ENCODE data around the gene ZFP90. TPM values are rescaled to one million over a fixed set of nuclear protein-coding genes. Genes with fewer than 3 reads are reported as not detected.

The ZFP90 gene
- total RNA-seq, 1 experiment from 2014 or later, result 2.8 TPM

DNA sequence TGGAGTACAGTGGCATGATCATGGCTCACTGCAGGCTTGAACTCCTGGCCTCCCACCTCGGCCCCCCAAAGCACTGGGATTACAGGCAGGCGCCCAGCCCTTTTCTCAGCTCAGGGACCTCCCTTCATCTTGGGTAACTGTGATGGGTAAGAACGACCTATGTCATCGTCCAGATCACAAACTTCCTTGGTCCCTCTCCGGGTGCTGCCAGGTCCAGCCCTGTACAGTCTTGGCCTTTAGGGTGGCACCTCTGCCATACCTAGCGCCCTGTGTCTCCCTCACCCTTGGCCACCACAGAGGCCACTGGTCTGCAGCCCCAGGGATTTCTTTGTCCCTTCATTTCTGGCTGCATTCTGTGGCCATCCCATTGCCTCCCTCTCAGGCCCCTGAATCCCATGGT lies 29.7 kb upstream of the ZFP90 start:
- DNase-seq, result no peak
- no peaks in the 10 kb centered on the region for H3K9me3 ChIP-seq
- H3K4me3 ChIP-seq, result no peak overlapping the region
- H3K36me3 ChIP-seq, result no peaks in the 10 kb centered on the region
- H3K27me3 ChIP-seq, result 0 out of 2 replicates have a peak, but pooled peaks cover 2% of the 10 kb centered on the region

DNA sequence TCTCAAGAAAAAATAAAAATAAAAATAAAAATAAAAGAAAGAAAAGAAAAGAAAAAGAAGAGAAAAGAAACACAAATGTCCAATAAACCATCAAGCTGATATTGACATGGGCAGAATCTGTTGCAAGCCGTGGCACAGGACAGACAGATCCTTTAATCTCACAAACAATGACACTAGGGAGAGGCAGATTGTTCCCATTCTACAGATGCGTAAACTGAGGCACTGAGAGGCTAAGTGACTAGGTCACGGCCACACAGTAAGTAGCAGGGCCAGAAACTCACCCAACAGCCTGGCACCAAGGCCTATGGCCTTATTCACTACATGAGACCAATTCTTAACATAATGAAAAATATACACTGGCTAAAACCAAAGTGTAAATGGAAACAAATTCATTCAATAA lies 28.3 kb upstream of the ZFP90 start:
- 0 out of 2 replicates have a peak, but pooled peaks cover 2% of the 10 kb centered on the region for H3K27me3 ChIP-seq
- no peaks in the 10 kb centered on the region for H3K9me3 ChIP-seq
- no peak for DNase-seq
- H3K4me3 ChIP-seq, result no peak overlapping the region
- no peaks in the 10 kb centered on the region for H3K36me3 ChIP-seq

DNA sequence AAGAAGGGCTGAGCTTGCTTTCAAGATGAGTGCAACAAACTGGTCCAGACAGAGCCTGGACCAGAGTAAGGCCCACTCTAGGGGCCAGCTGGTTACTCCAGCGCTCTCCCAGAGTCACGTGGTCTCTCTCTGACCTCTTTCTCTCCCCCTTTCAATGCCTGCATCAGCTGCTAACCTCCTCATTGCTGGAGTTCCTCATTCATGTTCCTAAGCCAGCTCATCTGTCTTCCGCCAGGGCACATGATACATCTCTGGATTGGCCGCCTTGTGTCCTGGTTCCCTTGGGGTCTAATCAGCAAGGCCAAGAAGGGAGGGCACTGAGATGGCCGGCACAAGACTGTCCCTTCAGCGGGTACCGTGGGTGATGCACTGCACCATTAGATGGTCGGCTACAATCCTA lies 26.9 kb upstream of the ZFP90 start:
- Histone ChIP-seq H3K4me3 (no peak overlapping the region), H3K36me3 (no peaks in the 10 kb centered on the region), H3K9me3 (no peaks in the 10 kb centered on the region), H3K27me3 (0 out of 2 replicates have a peak, but pooled peaks cover 2% of the 10 kb centered on the region)
- no peak for DNase-seq

DNA sequence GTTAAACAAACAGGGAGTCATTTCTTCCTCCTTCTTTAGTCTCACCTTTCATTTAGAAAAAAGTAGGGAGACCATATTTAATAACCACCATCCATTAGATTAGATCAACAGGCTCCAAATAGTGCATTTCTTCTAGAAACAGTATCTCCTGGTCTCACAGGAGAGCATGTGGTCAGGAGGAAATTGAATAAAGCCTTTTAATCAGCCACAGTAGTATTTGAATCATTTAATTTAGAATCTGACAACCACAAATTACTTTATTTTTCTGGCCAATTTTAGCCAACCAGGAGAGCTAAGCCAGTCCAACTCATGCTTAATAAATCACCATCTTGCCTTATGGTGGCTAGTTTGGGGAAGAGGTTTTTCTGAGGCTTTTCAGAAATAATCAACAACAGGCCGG lies 26.3 kb upstream of the ZFP90 start:
- no peak overlapping the region for H3K4me3 ChIP-seq
- no peaks in the 10 kb centered on the region for H3K36me3 ChIP-seq
- DNase-seq, result no peak
- H3K27me3 ChIP-seq, result 0 out of 2 replicates have a peak, but pooled peaks cover 2% of the 10 kb centered on the region
- H3K9me3 ChIP-seq, result no peaks in the 10 kb centered on the region

DNA sequence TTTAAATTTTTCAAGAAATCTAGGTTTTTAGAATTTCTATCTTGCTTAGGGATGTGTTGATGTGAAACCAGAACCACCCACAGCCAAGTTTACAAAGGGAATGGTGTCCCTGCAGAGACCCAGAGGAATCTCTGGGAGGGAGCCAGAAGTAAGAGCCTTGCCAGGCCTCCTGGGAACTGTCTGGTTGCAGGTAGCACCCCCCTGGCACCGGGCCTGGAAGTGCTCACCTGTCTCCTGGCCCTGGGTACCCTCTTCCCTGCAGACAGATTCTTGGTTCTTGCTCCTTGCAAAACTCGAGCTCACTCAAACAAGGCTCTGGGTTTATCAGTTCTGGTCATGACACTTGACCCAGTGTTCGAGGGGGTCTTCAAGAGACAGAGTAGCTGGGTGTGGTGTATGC lies 24.6 kb upstream of the ZFP90 start:
- DNase-seq, result no peak
- H3K9me3 ChIP-seq, result no peaks in the 10 kb centered on the region
- H3K36me3 ChIP-seq, result no peaks in the 10 kb centered on the region
- no peaks in the 10 kb centered on the region for H3K27me3 ChIP-seq
- no peak overlapping the region for H3K4me3 ChIP-seq

DNA sequence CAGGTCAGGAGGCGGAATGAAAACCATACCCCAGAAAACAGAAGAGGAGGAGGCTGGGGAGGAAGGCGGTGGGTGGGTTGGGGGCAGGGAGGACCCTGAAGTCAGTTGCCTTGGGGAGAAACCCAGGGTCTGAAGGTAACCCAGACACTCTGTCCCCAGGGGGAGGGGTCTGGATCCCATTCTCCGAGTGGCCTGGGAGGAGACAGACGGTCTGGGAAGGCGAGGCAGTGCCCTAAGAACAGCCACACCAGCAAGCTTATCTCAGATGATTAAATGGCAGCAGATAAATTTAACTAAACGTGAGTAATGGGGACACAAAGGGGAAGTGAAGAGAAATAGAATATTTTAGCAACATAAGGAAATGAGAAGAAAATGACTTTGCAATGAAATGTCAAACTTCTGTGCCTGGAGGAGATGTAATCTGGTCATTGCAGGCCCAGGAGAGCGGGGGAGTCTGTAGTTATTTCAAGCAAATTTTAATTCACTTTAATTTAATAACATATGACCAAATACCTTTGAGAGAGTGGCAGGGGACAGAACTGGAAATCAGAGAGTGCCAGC lies 21.4 kb upstream of the ZFP90 start:
- H3K36me3 ChIP-seq, result no peaks in the 10 kb centered on the region

GRCh38 chr16:68519225-68519745 lies 19.8 kb upstream of the ZFP90 start:
- Histone ChIP-seq H3K27me3 (no peaks in the 10 kb centered on the region), H3K4me3 (no peak overlapping the region)
- DNase-seq, result no peak

More for the DNA sequence above, 21.4 kb upstream of the ZFP90 start:
- Histone ChIP-seq H3K27me3 (no peaks in the 10 kb centered on the region), H3K4me3 (no peak overlapping the region), H3K9me3 (no peaks in the 10 kb centered on the region)
- no peak for DNase-seq

DNA sequence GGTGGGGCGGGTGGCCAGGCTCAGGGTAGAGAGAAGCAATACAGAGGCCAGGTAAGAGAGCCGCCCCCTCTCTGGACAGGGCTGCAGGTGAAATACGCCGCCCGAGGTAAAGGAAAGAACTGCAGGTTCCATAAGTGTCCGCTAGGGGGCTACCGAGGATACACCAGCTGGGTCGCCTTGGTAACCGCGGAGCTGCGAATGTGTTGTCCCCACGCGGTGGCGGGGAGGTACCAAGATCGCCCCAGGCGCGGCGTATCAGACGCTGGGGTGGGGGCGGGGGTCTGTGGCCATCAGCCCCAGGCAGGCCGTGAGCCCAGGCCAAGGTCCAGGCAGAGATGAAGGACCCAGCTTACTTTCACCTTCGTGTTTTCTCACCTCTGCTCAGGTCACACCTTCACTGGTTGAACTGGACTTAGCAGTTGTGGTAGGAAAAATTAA lies 18.4 kb upstream of the ZFP90 start:
- Histone ChIP-seq H3K27me3 (no peaks in the 10 kb centered on the region), H3K9me3 (no peaks in the 10 kb centered on the region), H3K36me3 (no peaks in the 10 kb centered on the region), H3K4me3 (peak overlapping the region; percentile 24; the same call in 1 of the 2 replicates)
- DNase-seq, result peak; percentile 57

More at GRCh38 chr16:68519225-68519745, 19.8 kb upstream of the ZFP90 start:
- Histone ChIP-seq H3K36me3 (no peaks in the 10 kb centered on the region), H3K9me3 (no peaks in the 10 kb centered on the region)

GRCh38 chr16:68524069-68524820 lies 14.8 kb upstream of the ZFP90 start:
- Histone ChIP-seq H3K9me3 (no peaks in the 10 kb centered on the region), H3K27me3 (no peaks in the 10 kb centered on the region), H3K36me3 (no peaks in the 10 kb centered on the region), H3K4me3 (no peak overlapping the region)
- DNase-seq, result no peak

GRCh38 chr16:68526143-68526781 lies 12.8 kb upstream of the ZFP90 start:
- no peak for DNase-seq
- Histone ChIP-seq H3K9me3 (no peaks in the 10 kb centered on the region), H3K4me3 (no peak overlapping the region), H3K36me3 (no peaks in the 10 kb centered on the region), H3K27me3 (no peaks in the 10 kb centered on the region)

DNA sequence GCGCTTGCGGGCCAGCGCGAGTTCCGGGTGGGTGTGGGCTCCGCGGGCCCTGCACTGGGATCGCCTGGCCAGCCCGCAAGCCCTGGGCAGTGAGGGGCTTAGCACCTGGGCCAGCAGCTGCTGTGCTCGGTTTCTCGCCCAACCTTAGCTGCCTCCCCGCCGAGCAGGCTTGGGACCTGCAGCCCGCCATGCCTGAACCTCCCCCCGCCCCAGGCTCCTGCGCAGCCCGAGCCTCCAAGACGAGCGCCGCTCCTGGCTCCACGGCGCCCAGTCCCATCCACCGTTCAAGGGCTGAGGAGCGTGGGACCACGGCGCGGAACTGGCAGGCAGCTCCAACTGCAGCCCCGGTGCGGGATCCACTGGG lies 12.3 kb upstream of the ZFP90 start:
- Histone ChIP-seq H3K36me3 (no peaks in the 10 kb centered on the region), H3K4me3 (no peak overlapping the region)

DNA sequence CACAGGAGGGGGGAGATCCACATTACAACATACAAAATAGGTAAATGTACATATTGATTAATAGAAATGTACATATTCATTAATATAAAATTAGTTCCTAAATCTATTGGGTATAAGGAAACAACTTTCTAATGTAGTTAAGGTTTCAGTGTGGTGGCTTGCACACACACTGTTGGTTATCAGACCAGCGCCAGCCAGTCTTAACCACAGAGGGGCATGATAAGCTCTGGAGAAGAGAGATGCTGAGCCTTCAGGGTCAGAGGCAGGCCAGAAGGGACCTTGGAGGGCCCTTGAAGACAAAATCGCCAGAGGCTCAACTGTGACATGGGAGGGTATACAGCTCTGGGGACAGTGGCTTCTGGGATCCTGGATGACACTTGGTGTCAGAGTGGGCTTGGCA lies 10.9 kb upstream of the ZFP90 start:
- Histone ChIP-seq H3K9me3 (no peaks in the 10 kb centered on the region), H3K27me3 (no peaks in the 10 kb centered on the region), H3K36me3 (no peaks in the 10 kb centered on the region), H3K4me3 (no peak overlapping the region)
- no peak for DNase-seq

More for the DNA sequence above, 12.3 kb upstream of the ZFP90 start:
- Histone ChIP-seq H3K9me3 (no peaks in the 10 kb centered on the region), H3K27me3 (no peaks in the 10 kb centered on the region)
- DNase-seq, result no peak

- Histone ChIP-seq H3K36me3 (no peaks in the 10 kb centered on the region), H3K9me3 (no peaks in the 10 kb centered on the region), H3K4me3 (no peak overlapping the region), H3K27me3 (no peaks in the 10 kb centered on the region)
- DNase-seq, result peak; percentile 53
Measured at GRCh38 chr16:68528686-68529379, 10.3 kb upstream of the ZFP90 start.

GRCh38 chr16:68529608-68529930 lies 9.5 kb upstream of the ZFP90 start:
- Histone ChIP-seq H3K9me3 (no peaks in the 10 kb centered on the region), H3K36me3 (no peaks in the 10 kb centered on the region), H3K27me3 (no peaks in the 10 kb centered on the region), H3K4me3 (peak overlapping the region; percentile 51)
- DNase-seq, result no peak

DNA sequence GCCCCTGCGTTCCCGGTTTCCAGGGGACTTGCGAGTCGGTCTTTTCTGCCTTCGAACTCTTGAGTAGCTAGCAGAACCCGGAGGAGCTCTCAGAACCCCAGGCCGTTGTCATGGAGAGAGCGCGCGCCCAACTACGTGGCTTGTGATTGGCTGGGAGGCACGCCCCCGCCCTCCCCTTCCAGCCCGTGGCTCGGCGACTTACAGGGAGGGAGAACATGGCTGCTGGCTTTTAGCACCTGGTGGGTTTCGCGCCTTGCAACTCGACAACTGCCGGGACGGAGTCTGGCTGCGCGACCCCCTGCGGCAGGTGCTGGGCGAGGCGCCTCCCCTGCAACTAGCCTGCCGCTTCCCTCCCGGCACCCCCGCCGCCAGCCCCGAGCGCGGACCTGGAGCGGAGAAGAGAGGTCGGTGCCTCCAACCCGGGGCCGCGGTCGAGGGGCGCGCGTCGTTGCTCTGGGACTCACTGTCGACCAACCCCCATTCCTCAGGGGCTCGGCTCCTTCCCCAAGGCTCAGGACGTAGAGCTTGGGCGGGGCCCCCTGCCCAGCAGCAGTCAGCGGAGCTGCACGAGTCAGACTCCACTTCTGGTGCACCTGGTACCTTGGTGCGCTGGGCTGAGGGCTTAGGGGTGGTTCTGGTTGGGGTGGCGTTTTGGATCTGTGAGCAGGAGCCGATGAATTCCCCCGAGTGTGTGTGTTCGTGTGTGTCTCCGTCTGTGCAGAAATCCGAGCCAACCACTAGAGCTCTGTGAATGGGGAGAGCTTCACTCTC lies 9.0 kb upstream of the ZFP90 start:
- no peaks in the 10 kb centered on the region for H3K9me3 ChIP-seq
- no peaks in the 10 kb centered on the region for H3K36me3 ChIP-seq
- peak; percentile 57 for DNase-seq
- peak overlapping the region; percentile 51 for H3K4me3 ChIP-seq
- H3K27me3 ChIP-seq, result no peaks in the 10 kb centered on the region

- no peak for DNase-seq
- no peaks in the 10 kb centered on the region for H3K36me3 ChIP-seq
- no peaks in the 10 kb centered on the region for H3K27me3 ChIP-seq
- H3K9me3 ChIP-seq, result no peaks in the 10 kb centered on the region
- H3K4me3 ChIP-seq, result no peak overlapping the region
Measured at GRCh38 chr16:68533937-68534336, 5.2 kb upstream of the ZFP90 start.

Data from MG63 (cell line).